IMR-90 (cell line): Measurements from ENCODE around the gene CYP4F3. TPM values are rescaled to one million over a fixed set of nuclear protein-coding genes. Genes with fewer than 3 reads are reported as not detected.

Source experiments
- ATAC-seq: fragments of 200-7000 bp; cut with Tn5 transposase; 2 replicates; pipeline ENCODE4 v1.9.1; 2020; ENCODE audit warnings: low read depth, mild to moderate bottlenecking, moderate library complexity
- BruUV-seq: library from RNA; stranded (reverse); fragments of 400-500 nt; replicated peaks from 2 replicates; lab custom pipeline; 2021; lab: Mats Ljungman, UMichigan
- CTCF ChIA-PET: fragments of 300-600 bp; formaldehyde crosslinking; extraction: SDS; loops from one replicate; lab custom pipeline; 2021; ENCODE audit warnings: antibody characterized with exemption; lab: Yijun Ruan, JAX
- POLR2A ChIA-PET: fragments of 300-600 bp; sonication (Branson Sonifier 250); formaldehyde crosslinking; loops from one replicate; lab custom pipeline; 2022; ENCODE audit warnings: antibody characterized with exemption; ENCODE audit not compliant: unreplicated experiment; lab: Charles Lee
- DNase-seq: peaks from one replicate; pipeline ENCODE4 v3.0.0; 2013
- H2AFZ ChIP-seq: replicated peaks from 2 replicates; pipeline ENCODE3; 2013; ENCODE audit warnings: low read length, mild to moderate bottlenecking; ENCODE audit not compliant: poor library complexity
- H2AK5ac ChIP-seq: 2 replicates; pipeline ENCODE4 v1.6.1; 2013; ENCODE audit warnings: low read depth, low read length, inconsistent platforms
- H2AK9ac ChIP-seq: replicated peaks from 2 replicates; pipeline ENCODE3; 2013; ENCODE audit warnings: mild to moderate bottlenecking, low read depth, low read length, moderate library complexity; ENCODE audit not compliant: poor library complexity
- H2BK120ac ChIP-seq: 2 replicates; pipeline ENCODE4 v1.6.1; 2013; ENCODE audit warnings: low read depth, low read length, inconsistent platforms
- H2BK15ac ChIP-seq: 3 replicates; pipeline ENCODE4 v1.6.1; 2013; ENCODE audit warnings: low read depth, low read length, inconsistent platforms
- H2BK20ac ChIP-seq: 2 replicates; pipeline ENCODE4 v1.6.1; 2013; ENCODE audit warnings: low read depth, mild to moderate bottlenecking, inconsistent platforms, low read length, moderate library complexity
- H2BK5ac ChIP-seq: 2 replicates; pipeline ENCODE4 v1.6.1; 2013; ENCODE audit warnings: mild to moderate bottlenecking, low read depth, low read length, inconsistent platforms; ENCODE audit not compliant: poor library complexity, severe bottlenecking
- H3K14ac ChIP-seq: replicated peaks from 2 replicates; pipeline ENCODE4 v1.6.1; 2013; ENCODE audit warnings: low read depth, low read length, inconsistent platforms
- H3K18ac ChIP-seq: 2 replicates; pipeline ENCODE4 v1.6.1; 2013; ENCODE audit warnings: low read depth, low read length, control low read depth
- H3K23ac ChIP-seq: 2 replicates; pipeline ENCODE4 v1.6.1; 2013; ENCODE audit warnings: low read depth, low read length, inconsistent platforms
- H3K27ac ChIP-seq: 2 replicates; pipeline ENCODE4 v1.5.1; 2013; ENCODE audit warnings: mild to moderate bottlenecking, control low read depth, low read length; ENCODE audit not compliant: insufficient read depth
- H3K27me3 ChIP-seq: 2 replicates; pipeline ENCODE4 v1.6.1; 2013; ENCODE audit warnings: low read length; ENCODE audit not compliant: control insufficient read depth, insufficient read depth
- H3K36me3 ChIP-seq: 2 replicates; pipeline ENCODE4 v1.6.1; 2013; ENCODE audit warnings: low read length, mixed read lengths; ENCODE audit not compliant: control insufficient read depth, insufficient read depth
- H3K4ac ChIP-seq: 2 replicates; pipeline ENCODE4 v1.6.1; 2013; ENCODE audit warnings: low read depth, low read length, inconsistent platforms
- H3K4me1 ChIP-seq: 2 replicates; pipeline ENCODE4 v1.6.1; 2013; ENCODE audit warnings: low read length, mixed read lengths; ENCODE audit not compliant: control insufficient read depth, insufficient read depth
- H3K4me2 ChIP-seq: 2 replicates; pipeline ENCODE4 v1.6.1; 2013; ENCODE audit warnings: low read depth, mild to moderate bottlenecking, control low read depth, low read length, moderate library complexity
- H3K4me3 ChIP-seq: 2 replicates; pipeline ENCODE4 v1.5.1; 2013; ENCODE audit warnings: low read depth, mild to moderate bottlenecking, control low read depth, low read length, moderate library complexity; ENCODE audit not compliant: insufficient read depth
- H3K56ac ChIP-seq: 2 replicates; pipeline ENCODE4 v1.6.1; 2013; ENCODE audit warnings: low read length, inconsistent platforms; ENCODE audit not compliant: insufficient read depth; ENCODE audit errors: extremely low read depth
- H3K79me1 ChIP-seq, 2 experiments: 2 replicates each; pipeline ENCODE4 v1.6.1; 2013; ENCODE audit warnings: low read length in 2 of 2, inconsistent platforms in 1 of 2, low read depth in 1 of 2
- H3K9ac ChIP-seq: 2 replicates; pipeline ENCODE4 v1.6.1; 2013; ENCODE audit warnings: low read depth, low read length, control low read depth
- H3K9me1 ChIP-seq: 2 replicates; pipeline ENCODE4 v1.6.1; 2013; ENCODE audit warnings: low read length, inconsistent platforms; ENCODE audit not compliant: insufficient read depth
- H3K9me3 ChIP-seq: 2 replicates; pipeline ENCODE4 v1.6.1; 2013; ENCODE audit warnings: low read length; ENCODE audit not compliant: control insufficient read depth, insufficient read depth
- H4K20me1 ChIP-seq: 2 replicates; pipeline ENCODE4 v1.6.1; 2013; ENCODE audit warnings: low read length, inconsistent platforms; ENCODE audit not compliant: insufficient read depth
- H4K5ac ChIP-seq: 2 replicates; pipeline ENCODE4 v1.6.1; 2013; ENCODE audit warnings: mild to moderate bottlenecking, low read depth, low read length, control low read depth
- H4K8ac ChIP-seq, 2 experiments: 2 replicates each; pipeline ENCODE4 v1.6.1; 2013; ENCODE audit warnings: low read depth in 2 of 2, low read length in 2 of 2, control low read depth in 1 of 2, inconsistent platforms in 1 of 2
- H4K91ac ChIP-seq: 2 replicates; pipeline ENCODE4 v1.6.1; 2013; ENCODE audit warnings: low read depth, low read length, inconsistent platforms; ENCODE audit not compliant: insufficient read depth
- BHLHE40 ChIP-seq: fragments of 150-350 bp; IDR thresholded peaks from 2 replicates; pipeline ENCODE4 v1.6.1; 2016; ENCODE audit warnings: mild to moderate bottlenecking, low read depth, low read length
- ELK1 ChIP-seq: fragments of 150-350 bp; IDR thresholded peaks from 2 replicates; pipeline ENCODE4 v1.6.1; 2016; ENCODE audit warnings: low read depth, mild to moderate bottlenecking, low read length, moderate library complexity, borderline replicate concordance
- NFE2L2 ChIP-seq: fragments of 150-350 bp; IDR thresholded peaks from 2 replicates; pipeline ENCODE4 v1.6.1; 2016; ENCODE audit warnings: low read depth, mild to moderate bottlenecking, low read length
- RAD21 ChIP-seq: IDR thresholded peaks from 2 replicates; pipeline ENCODE4 v1.6.1; 2012; ENCODE audit warnings: low read length, improper control_type of control experiment
- RFX5 ChIP-seq: IDR thresholded peaks from 2 replicates; pipeline ENCODE4 v1.8.0; 2012; ENCODE audit warnings: low read depth, mild to moderate bottlenecking, low read length, moderate library complexity
- SMC3 ChIP-seq: fragments of 150-350 bp; IDR thresholded peaks from 2 replicates; pipeline ENCODE4 v1.6.1; 2016; ENCODE audit warnings: low read depth, mild to moderate bottlenecking, antibody characterized with exemption, low read length, moderate library complexity
- WGBS, 2 experiments: methylation state at CpG; one replicate each; pipeline versions ENCODE4 v1.1.5 to v1.1.7; 2013; ENCODE audit warnings: missing lambda C conversion rate in 2 of 2; ENCODE audit not compliant: insufficient read length in 1 of 2; ENCODE audit errors: extremely low coverage in 2 of 2; 5-methylcytosine and 5-hydroxymethylcytosine counted together
- dilution Hi-C: fragments of 300-500 bp; cut with HindIII; formaldehyde crosslinking; loops from one replicate; pipeline ENCODE4 v1.14.3; 2018; ENCODE audit warnings: low sequenced_read_pairs; ENCODE audit not compliant: unreplicated experiment
- in situ Hi-C: fragments of 300-500 bp; cut with MboI; formaldehyde crosslinking; loops from 3 replicates; pipeline ENCODE4 v1.14.3; 2019; ENCODE audit warnings: low sequenced_read_pairs, inconsistent platforms, mixed read lengths
- intact Hi-C: fragments of 100-400 bp; cut with micrococcal nuclease; formaldehyde crosslinking; loops from 2 replicates; pipeline ENCODE4 v1.10.0; 2022
- polyA plus RNA-seq, 3 experiments: library from polyadenylated mRNA; depleted of rRNA; stranded (reverse); fragments of >200 nt; gene quantifications; 2 replicates each; pipeline ENCODE4 v1.2.3, GENCODE V29; 2012; ENCODE audit warnings: low replicate concordance in 1 of 3
- total RNA-seq: library from RNA; depleted of rRNA; stranded (reverse); fragments of >200 nt; gene quantifications from 2 replicates; pipeline ENCODE4 v1.2.3, GENCODE V29; 2012

CYP4F3 gene
- total and polyA plus RNA-seq, 2 of the 4 experiments (the other 2 are of a cell fraction) = not detected

- Histone ChIP-seq H2BK120ac (no peak overlapping the region), H3K56ac (no peak overlapping the region), H3K9ac (no peak overlapping the region), H2BK15ac (no peak overlapping the region), H3K18ac (no peak overlapping the region), H3K14ac (no peak overlapping the region), H4K5ac (no peak overlapping the region), H3K4me2 (no peak overlapping the region), H3K27me3 (no peaks in the 10 kb centered on the region), H2BK5ac (no peak overlapping the region), H4K8ac (no peak overlapping the region), H3K36me3 (no peaks in the 10 kb centered on the region), H4K91ac (no peak overlapping the region), H3K27ac (no peak overlapping the region), H3K79me1 (no peaks in the 10 kb centered on the region), H3K4me1 (no peaks in the 10 kb centered on the region), H3K9me1 (no peaks in the 10 kb centered on the region), H2AFZ (no peak overlapping the region), H3K9me3 (no peaks in the 10 kb centered on the region; the same call in 1 of the 2 replicates), H2BK20ac (no peak overlapping the region), H2AK9ac (no peak overlapping the region), H3K4me3 (no peak overlapping the region), H3K4ac (no peak overlapping the region), H2AK5ac (no peak overlapping the region), H4K20me1 (no peaks in the 10 kb centered on the region), H3K23ac (no peak overlapping the region)
- CTCF ChIA-PET = no interaction called here
- intact Hi-C loops = loop anchor here (2.0 kb wide), 1 partner anchor 412 kb away; no protein-coding TSS in a partner anchor
- TF ChIP-seq ELK1 = no peak
- TF ChIP-seq RFX5 = no peak
- no peak for TF ChIP-seq SMC3
- no peak for TF ChIP-seq BHLHE40
- TF ChIP-seq RAD21 = no peak
- TF ChIP-seq NFE2L2 = no peak
- no TSS peak for BruUV-seq
- POLR2A ChIA-PET = no interaction called here
- DNase-seq (no peak), ATAC-seq (no peak)
- dilution Hi-C loops = no loop called here
- whole genome bisulfite sequencing, 2 experiments = no CpG with 5 or more reads among the region's 22 CpGs
- in situ Hi-C loops = loop anchor here (25.0 kb wide), 2 partner anchors 559 to 784 kb away; partner anchors contain the start of genes AP1M1 and FAM32A
Observed at GRCh38 chr19:15628236-15629002, 12.3 kb upstream of the CYP4F3 start.
